Mucosa of gallbladder (tissue), 1 donor: ENCODE results near the gene PTPRM. TPM values are rescaled to one million over a fixed set of nuclear protein-coding genes. Genes with fewer than 3 reads are reported as not detected.

ENCODE experiments used
- DNase-seq: peaks from one replicate; pipeline ENCODE4 v3.0.0-alpha.2; 2020; ENCODE audit warnings: low spot score
- total RNA-seq: library from RNA; stranded (reverse); gene quantifications from one replicate; pipeline ENCODE4 v1.2.1, GENCODE V29; 2021
- donor health status: DM: no; HTN: no; CAD: no.

The PTPRM gene
- total RNA-seq, 1 donor from 2014 or later = 61.5 TPM

DNA sequence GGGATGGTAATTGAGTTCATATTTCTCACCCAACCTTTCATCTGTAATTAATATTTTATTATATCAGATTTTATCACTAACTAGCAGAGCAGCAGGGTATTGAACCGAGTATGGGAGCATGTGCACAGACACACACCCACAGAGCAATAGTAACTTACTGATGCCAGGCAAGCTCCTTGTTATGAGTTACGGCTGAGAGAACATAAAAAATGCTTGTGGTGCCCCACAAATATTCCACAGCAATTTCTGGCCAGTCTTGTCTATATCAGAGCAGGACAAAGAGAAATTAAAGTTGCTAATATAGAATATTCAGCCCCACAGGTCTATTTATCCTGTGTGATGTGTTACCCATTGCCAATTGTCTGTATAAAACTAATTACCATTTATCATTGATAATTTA is 540.3 kb downstream of the PTPRM start:
- DNase-seq = no peak

DNA sequence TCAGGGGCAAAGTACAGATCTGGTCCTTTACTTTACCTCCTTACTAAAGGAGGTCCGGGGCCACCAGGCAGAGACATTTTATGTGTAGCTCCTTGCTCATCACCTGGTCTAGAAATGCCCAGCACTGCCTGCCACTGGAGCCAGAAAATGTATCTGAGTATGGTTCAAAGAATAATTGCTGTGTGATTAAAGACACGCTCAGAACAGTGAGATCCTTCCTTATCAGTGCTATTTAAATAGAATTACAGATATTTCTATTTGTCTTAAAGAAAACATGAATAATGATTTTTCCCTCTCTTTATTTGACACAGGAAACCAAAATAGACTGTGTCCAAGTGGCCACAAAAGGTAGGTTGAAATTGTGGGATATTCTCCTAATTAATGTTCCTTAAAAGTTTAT is 547.4 kb downstream of the PTPRM start:
- DNase-seq = no peak

DNA sequence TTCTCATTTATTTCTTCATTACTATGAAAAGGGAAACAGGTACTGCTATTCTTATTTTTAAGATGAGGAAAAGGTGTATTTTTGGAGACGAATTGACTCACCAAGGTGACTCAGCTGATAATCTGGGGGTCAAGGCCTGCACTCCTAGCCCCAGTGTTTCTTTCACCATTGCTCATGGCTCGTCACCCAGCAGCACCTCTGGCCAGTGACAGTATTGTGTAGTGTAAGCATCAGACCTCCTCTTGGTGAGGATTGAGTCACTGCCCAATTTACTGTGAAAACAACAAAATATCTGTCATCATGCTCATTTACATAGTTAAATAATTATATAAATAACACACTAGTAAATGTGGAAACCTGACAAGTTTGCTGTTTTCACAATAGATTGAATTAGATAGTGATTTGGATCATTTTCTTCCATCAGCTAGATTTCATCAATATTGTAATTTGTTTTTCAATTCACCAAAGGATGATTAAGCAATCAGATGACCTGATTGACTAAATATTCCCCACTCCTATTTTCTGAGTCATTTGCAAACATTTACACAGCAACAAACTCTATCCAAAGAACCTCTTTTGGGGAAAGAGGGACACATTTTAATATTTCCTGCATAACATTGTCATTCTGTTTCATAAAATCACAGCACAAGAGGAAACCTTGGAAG is 549.4 kb downstream of the PTPRM start:
- no peak for DNase-seq

- no peak for DNase-seq
Observed at GRCh38 chr18:8117006-8117371, 549.9 kb downstream of the PTPRM start.

DNA sequence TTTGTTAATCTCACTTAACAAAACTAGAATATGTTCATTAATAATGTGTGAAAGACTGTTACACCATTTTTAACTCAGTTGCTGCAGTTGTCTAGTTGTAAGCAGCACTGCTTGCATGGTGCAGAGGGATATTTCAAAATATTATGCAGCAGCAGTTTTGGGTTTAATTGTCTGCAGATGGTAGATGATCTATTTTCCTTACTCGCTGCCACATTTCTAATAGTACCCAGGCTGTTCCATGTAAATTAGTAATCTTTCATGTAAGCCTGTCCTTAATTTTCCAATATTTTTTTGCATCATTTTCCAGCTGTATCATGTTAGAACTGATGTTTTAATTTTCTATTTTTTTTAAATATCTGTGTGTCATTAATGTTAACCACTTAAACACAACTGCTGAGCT is 554.0 kb downstream of the PTPRM start:
- no peak for DNase-seq

DNA sequence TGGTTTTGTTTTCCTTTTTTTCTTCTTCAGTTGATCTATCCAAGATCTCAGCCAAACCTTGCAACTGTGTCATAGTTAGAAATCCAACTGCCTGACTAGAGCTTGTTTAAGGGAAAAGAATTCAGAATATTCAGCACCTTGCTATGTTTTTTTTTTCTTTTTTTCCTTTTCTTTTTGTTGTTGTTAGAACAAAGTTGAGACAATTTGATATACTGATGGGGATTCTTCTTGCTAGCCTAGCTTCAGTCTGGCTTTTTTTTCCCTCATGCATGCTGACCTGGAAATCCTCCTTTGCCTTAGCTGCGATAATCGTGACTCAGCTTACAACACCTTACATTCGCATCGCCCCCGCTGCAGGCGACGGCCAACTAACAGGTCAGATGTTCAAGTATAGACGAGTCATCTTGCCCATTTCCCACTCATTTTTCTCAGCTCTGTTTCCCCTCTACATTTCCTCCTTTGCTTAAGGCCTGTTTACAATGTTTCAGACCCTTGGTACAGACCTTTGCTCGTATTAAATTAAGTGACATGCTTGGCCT is 554.9 kb downstream of the PTPRM start:
- no peak for DNase-seq

- no peak for DNase-seq
Observed at GRCh38 chr18:8124232-8125146, 557.4 kb downstream of the PTPRM start.

- no peak for DNase-seq
Observed at GRCh38 chr18:8130096-8130495, 563.0 kb downstream of the PTPRM start.

DNA sequence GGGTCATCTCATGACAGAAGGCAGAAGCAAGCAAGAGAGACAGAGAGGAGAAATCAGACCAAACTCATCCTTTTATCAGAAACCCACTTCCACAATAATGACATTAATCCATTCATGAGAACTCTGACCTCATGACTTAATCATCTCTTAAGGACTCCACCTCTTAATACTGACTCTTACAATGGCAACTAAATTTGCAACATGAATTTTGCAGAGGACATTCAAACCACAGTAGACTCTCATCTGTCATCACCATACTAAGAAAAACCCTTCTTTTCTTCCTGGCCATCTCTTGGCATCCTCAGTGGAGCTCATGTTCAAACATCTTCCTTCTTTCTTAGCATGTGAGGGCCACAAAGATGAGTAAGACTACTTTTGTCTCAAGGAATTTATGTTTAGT is 565.9 kb downstream of the PTPRM start:
- no peak for DNase-seq

DNA sequence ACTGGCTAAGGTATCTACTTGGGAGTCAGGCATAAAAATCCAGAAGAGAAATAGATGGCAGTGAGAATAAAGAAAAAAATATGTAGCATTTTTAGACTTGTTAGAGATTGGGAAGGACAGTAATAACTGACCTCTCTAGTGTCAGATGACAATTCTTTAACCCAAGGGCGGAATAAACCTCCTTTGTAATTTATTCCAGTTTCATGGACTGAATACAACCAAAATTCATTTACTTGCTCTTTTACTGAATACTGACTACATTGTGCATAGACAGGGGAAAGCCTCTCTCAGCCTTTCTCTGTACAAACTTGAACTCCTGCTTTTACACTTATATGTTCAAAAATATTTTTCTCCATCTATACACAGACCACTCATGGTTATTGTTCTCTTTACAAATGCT is 566.8 kb downstream of the PTPRM start:
- no peak for DNase-seq

GRCh38 chr18:8139127-8139527 is 572.0 kb downstream of the PTPRM start:
- no peak for DNase-seq

- DNase-seq = no peak
Observed at GRCh38 chr18:8139891-8140406, 572.8 kb downstream of the PTPRM start.

DNA sequence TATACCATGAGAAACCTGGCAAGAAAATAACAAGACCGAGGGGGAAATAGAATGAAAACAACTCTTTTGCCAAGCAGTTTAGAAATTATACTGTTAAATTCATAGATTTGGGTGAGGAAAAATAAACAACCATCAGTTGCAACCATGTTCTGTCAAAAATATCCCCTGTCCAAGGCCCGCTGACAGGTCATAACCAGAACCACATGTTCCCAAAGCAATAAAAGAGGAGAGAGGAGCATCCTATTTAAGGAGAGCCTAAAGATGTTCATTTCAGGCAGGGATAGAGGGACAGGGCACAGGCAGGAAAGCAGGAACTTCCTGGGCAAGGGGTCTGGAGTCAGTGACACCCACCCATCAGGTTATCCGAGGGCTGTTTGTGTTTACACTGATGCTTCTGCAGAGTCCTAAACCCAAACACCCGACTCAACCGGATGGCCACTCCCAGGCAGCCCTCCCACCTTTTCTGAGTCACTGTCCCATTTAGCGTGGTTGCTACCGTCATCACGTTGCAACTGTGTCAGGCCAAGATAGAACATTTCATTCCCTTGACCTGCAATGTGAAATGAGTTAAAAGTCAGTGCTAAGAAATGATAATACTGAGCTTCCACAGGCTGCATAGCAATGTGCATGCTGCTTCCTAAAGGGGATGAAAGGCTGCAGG is 573.9 kb downstream of the PTPRM start:
- DNase-seq = no peak

DNA sequence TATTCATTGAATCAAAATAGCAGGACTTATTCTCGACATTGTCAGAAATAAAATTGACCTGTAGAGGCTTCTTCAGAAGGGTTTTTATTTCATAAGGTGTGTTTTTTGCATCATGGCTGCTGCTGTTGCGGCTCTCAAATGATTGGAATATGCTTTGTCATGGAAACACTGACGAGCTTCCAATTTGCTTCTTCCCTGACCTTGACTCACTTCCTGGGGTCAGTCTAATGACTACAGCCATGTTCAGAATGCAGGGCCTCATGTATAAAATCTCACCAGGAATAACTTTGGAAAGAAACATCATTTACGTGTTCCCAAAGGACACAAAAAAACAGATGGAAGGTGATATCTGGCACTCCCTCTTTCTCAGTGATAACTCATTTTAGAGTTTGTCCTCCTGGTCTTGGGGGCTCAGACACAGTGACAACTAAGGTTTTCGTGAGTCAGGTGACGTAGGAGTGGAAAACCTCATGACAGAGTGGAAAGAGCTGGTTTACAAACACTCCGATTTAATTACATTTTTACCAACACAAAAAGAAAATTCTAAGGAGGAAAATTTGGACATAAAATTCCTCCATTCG is 575.1 kb downstream of the PTPRM start:
- no peak for DNase-seq

DNA sequence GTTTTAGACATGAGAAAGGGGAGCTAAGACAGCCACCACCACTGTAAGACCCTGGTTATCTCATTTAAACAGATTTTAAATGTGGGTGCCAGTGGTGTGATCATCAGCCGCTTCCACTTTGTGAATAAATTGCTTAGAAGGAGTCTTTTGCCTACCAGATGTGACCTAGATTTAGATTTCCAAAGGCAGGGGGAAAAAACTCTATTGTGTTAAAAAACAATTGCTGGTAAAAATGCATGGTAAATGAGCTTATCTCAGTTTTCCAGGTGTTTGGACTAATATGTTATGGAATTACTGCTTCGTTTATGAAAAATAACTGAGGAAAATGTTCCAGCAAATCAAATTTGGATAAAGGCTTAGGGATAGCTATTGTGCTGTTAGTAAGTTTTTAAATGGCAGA is 575.8 kb downstream of the PTPRM start:
- DNase-seq = no peak

GRCh38 chr18:8151181-8151580 is 584.1 kb downstream of the PTPRM start:
- DNase-seq = no peak

- DNase-seq = no peak
Observed at GRCh38 chr18:8153887-8154583, 586.9 kb downstream of the PTPRM start.

DNA sequence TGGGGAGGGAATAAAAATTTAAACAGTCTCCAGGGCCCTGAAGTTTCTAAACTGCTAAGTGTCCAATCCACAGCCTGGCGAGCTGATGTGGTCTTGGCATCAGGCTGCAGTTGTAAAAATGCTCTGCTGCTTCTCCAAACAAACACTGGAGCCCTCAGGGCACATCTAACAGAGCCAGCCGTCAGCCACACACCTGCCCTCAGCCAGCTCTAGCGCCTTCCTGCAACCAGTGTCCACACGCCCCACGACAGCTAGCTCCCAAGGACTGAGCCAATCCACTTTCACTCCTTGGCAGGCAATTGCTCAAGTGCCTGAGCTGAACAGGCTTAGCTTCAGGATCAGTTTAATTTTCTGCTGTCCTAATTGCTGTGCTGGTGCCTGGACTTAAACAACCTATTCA is 595.7 kb downstream of the PTPRM start:
- DNase-seq = no peak

- DNase-seq = no peak
Observed at GRCh38 chr18:8163286-8163959, 596.3 kb downstream of the PTPRM start.

GRCh38 chr18:8165095-8165494 is 598.0 kb downstream of the PTPRM start:
- no peak for DNase-seq

- DNase-seq = no peak
Observed at GRCh38 chr18:8167026-8167425, 599.9 kb downstream of the PTPRM start.
